ENCODE results near the gene ABCB8. TPM values are rescaled to one million over a fixed set of nuclear protein-coding genes. Genes with fewer than 3 reads are reported as not detected.

ABCB8 gene
- total and polyA plus RNA-seq, 9 of the 15 experiments (the other 6 are each of a cell fraction or from before 2014, with no cell fraction given): 7.6 to 106 (median 36.3) TPM

DNA sequence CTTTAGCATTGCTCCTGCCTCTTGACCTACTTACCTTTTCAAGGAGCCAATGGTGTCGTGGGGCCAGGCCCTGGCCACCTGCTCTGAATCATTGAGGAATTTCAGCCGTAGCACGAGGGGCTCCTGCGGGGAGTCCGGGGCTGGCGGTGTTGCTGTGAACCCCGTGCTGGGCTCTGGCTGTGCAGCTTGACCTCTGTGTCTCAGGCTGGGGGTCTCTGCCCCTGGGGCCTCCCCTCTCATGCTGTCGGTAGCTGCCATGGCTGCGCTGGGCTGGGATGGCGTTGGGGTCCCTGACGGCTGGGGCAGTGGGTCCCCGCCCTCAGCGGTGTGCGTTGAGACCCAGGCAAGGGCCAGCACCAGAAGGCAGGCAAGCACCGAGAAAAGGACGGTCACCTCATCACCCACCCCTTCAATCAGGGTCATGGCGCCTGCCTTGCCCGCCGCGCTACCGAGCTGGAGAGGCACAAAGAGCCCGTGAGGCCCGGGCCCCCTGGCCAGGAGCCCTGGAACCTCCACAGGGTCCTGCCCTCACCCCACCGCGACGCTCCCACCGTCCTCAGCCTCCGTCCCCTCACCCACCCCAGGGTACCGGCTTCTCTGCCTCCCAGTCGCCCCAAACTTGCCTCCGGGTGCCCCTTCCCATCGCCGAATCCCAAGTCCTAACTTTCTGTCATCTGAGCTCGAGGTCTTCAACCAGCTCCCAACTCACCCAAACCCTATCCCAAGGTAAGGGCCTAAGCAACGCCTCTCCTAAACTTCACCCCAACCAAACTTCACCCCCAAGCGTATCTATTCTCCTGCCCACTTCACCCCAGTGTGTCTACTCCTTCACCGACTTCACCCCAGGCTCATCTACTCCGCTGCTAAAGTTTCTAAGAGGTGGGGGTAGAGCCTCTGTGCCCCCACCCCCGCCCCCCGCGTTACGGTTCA, 54.2 kb downstream of the ABCB8 start (continued):
- TF ChIP-seq ATF6 (CRISPR knock-in tag; IDR thresholded peaks at IDR 0.05): peak; percentile 94; the same call in 1 of the 2 replicates
- no peak; the same call in 1 of the 2 replicates for TF ChIP-seq ZNF511 (CRISPR knock-in tag; IDR thresholded peaks at IDR 0.05)
- no peak for TF ChIP-seq HNRNPH1 (optimal IDR thresholded peaks at IDR 0.05; ENCODE audit: low read depth, low read length)
- TF ChIP-seq, protein P1, sequence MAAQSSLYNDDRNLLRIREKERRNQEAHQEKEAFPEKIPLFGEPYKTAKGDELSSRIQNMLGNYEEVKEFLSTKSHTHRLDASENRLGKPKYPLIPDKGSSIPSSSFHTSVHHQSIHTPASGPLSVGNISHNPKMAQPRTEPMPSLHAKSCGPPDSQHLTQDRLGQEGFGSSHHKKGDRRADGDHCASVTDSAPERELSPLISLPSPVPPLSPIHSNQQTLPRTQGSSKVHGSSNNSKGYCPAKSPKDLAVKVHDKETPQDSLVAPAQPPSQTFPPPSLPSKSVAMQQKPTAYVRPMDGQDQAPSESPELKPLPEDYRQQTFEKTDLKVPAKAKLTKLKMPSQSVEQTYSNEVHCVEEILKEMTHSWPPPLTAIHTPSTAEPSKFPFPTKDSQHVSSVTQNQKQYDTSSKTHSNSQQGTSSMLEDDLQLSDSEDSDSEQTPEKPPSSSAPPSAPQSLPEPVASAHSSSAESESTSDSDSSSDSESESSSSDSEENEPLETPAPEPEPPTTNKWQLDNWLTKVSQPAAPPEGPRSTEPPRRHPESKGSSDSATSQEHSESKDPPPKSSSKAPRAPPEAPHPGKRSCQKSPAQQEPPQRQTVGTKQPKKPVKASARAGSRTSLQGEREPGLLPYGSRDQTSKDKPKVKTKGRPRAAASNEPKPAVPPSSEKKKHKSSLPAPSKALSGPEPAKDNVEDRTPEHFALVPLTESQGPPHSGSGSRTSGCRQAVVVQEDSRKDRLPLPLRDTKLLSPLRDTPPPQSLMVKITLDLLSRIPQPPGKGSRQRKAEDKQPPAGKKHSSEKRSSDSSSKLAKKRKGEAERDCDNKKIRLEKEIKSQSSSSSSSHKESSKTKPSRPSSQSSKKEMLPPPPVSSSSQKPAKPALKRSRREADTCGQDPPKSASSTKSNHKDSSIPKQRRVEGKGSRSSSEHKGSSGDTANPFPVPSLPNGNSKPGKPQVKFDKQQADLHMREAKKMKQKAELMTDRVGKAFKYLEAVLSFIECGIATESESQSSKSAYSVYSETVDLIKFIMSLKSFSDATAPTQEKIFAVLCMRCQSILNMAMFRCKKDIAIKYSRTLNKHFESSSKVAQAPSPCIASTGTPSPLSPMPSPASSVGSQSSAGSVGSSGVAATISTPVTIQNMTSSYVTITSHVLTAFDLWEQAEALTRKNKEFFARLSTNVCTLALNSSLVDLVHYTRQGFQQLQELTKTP (IDR thresholded peaks at IDR 0.05; ENCODE audit: low read depth in 1 of 2, partially characterized antibody in 2 of 2): peak in 1 of 2 experiments; percentile 18
- TF ChIP-seq U2AF2 (optimal IDR thresholded peaks at IDR 0.05; ENCODE audit: low read depth, low read length): no peak
- TF ChIP-seq SOX6 (IDR thresholded peaks at IDR 0.05): no peak
- TF ChIP-seq LEF1 (IDR thresholded peaks at IDR 0.05): no peak
- no peak for TF ChIP-seq SIRT6 (IDR thresholded peaks at IDR 0.05; ENCODE audit: low read depth, low read length)
- no peak for TF ChIP-seq TBL1XR1 (IDR thresholded peaks at IDR 0.05; ENCODE audit: low read length in 2 of 2)
- TF ChIP-seq, protein P2, sequence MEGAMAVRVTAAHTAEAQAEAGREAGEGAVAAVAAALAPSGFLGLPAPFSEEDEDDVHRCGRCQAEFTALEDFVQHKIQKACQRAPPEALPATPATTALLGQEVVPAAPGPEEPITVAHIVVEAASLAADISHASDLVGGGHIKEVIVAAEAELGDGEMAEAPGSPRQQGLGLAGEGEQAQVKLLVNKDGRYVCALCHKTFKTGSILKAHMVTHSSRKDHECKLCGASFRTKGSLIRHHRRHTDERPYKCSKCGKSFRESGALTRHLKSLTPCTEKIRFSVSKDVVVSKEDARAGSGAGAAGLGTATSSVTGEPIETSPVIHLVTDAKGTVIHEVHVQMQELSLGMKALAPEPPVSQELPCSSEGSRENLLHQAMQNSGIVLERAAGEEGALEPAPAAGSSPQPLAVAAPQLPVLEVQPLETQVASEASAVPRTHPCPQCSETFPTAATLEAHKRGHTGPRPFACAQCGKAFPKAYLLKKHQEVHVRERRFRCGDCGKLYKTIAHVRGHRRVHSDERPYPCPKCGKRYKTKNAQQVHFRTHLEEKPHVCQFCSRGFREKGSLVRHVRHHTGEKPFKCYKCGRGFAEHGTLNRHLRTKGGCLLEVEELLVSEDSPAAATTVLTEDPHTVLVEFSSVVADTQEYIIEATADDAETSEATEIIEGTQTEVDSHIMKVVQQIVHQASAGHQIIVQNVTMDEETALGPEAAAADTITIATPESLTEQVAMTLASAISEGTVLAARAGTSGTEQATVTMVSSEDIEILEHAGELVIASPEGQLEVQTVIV (CRISPR knock-in tag; IDR thresholded peaks at IDR 0.05; ENCODE audit: borderline replicate concordance): no peak
- no peak for TF ChIP-seq STAT5A (IDR thresholded peaks at IDR 0.05; ENCODE audit: borderline replicate concordance, low read length)
- no peak for TF ChIP-seq PPARD (CRISPR knock-in tag; IDR thresholded peaks at IDR 0.05)
- TF ChIP-seq ZC3H4 (CRISPR knock-in tag; IDR thresholded peaks at IDR 0.05; ENCODE audit: borderline replicate concordance): no peak
- TF ChIP-seq POLR2B (IDR thresholded peaks at IDR 0.05; ENCODE audit: low read depth, partially characterized antibody): peak; percentile 62
- TF ChIP-seq CBX5 (IDR thresholded peaks at IDR 0.05; ENCODE audit: borderline replicate concordance, low read depth): no peak
- TF ChIP-seq IRF2 (CRISPR knock-in tag; IDR thresholded peaks at IDR 0.05): no peak
- TF ChIP-seq ASH1L (IDR thresholded peaks at IDR 0.05; ENCODE audit: borderline replicate concordance, low read depth, partially characterized antibody): peak; percentile 22
- TF ChIP-seq PHB2 (IDR thresholded peaks at IDR 0.05; ENCODE audit: low read depth): peak; percentile 53; the same call in 1 of the 2 replicates

Measured in K562 (cell line).